ENCODE data around the gene NKAIN1.

The NKAIN1 gene

DNA sequence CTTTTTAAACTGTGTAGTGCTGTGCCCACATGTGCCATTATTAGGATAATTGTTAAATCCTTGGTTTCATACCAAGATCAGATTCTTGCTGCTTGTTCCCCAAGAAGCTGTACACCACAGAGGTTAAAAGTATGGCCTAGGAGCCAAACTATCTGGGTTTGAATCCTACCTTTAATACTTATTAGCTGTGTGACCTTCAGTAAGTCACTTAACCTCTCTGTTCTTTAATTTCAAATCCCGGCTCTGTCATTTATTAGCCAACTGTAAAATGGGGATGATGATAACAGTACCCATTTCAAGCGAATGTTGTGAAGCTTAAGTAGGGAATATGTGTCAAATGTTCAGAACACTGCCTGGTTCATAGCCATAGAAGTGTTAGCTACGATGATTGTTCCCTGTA, 32.6 kb downstream of the NKAIN1 start:
- TF ChIP-seq EZH2phosphoT487 (IDR thresholded peaks at IDR 0.05; ENCODE audit: low read depth): no peak
- TF ChIP-seq, protein P1, sequence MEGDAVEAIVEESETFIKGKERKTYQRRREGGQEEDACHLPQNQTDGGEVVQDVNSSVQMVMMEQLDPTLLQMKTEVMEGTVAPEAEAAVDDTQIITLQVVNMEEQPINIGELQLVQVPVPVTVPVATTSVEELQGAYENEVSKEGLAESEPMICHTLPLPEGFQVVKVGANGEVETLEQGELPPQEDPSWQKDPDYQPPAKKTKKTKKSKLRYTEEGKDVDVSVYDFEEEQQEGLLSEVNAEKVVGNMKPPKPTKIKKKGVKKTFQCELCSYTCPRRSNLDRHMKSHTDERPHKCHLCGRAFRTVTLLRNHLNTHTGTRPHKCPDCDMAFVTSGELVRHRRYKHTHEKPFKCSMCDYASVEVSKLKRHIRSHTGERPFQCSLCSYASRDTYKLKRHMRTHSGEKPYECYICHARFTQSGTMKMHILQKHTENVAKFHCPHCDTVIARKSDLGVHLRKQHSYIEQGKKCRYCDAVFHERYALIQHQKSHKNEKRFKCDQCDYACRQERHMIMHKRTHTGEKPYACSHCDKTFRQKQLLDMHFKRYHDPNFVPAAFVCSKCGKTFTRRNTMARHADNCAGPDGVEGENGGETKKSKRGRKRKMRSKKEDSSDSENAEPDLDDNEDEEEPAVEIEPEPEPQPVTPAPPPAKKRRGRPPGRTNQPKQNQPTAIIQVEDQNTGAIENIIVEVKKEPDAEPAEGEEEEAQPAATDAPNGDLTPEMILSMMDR (IDR thresholded peaks at IDR 0.05; ENCODE audit: low read depth, low read length): no peak

DNA sequence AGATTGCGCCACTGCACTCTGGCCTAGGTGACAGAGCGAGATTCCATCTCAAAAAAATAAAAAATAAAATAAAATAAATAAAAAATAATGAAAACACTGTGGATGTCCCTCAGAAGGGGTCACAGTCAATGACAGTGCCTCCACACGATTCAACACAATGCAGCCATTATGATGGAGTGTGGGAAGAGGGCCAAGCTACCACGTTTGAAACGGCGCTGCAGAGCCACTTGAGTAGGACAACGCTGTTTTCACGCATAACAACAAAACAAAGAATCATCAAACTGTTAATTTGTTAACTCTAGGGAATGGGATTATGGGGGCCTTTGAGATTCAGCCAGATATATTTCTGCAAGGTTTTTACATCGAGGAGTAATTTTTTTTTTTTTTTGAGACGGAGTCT, 36.5 kb downstream of the NKAIN1 start:
- H3K4me1 ChIP-seq (ENCODE audit: low read length): no peaks in the 10 kb centered on the region
- H3K4me3 ChIP-seq (ENCODE audit: low read length): no peak overlapping the region
- H3K27ac ChIP-seq (ENCODE audit: low read length): no peak overlapping the region
- no peak overlapping the region for H3K9ac ChIP-seq (ENCODE audit: low read length)
- H3K9me3 ChIP-seq (ENCODE audit: insufficient read depth, low read length): no peaks in the 10 kb centered on the region
- TF ChIP-seq, protein P1 (IDR thresholded peaks at IDR 0.05; ENCODE audit: low read depth, low read length): no peak
- no peak for TF ChIP-seq EZH2phosphoT487 (IDR thresholded peaks at IDR 0.05; ENCODE audit: low read depth)
- no peaks in the 10 kb centered on the region for H3K79me2 ChIP-seq (ENCODE audit: low read length)
- no peaks in the 10 kb centered on the region for H4K20me1 ChIP-seq (ENCODE audit: insufficient read depth, low read length)
- H2AFZ ChIP-seq (ENCODE audit: low read depth, low read length): no peak overlapping the region
- no peak overlapping the region for H3K4me2 ChIP-seq (ENCODE audit: low read length)
- no peaks in the 10 kb centered on the region for H3K36me3 ChIP-seq (replicated peaks; ENCODE audit: low read depth, low read length)
- H3K27me3 ChIP-seq (ENCODE audit: low read depth, low read length): no peaks in the 10 kb centered on the region

More for the DNA sequence above, 32.6 kb downstream of the NKAIN1 start:
- Histone ChIP-seq H3K4me1 (ENCODE audit: low read length) (no peaks in the 10 kb centered on the region), H3K79me2 (ENCODE audit: low read length) (no peaks in the 10 kb centered on the region), H3K27me3 (ENCODE audit: low read depth, low read length) (no peaks in the 10 kb centered on the region), H3K4me3 (ENCODE audit: low read length) (no peak overlapping the region), H2AFZ (ENCODE audit: low read depth, low read length) (no peak overlapping the region), H3K9me3 (ENCODE audit: insufficient read depth, low read length) (no peaks in the 10 kb centered on the region), H3K4me2 (ENCODE audit: low read length) (no peak overlapping the region), H3K9ac (ENCODE audit: low read length) (no peak overlapping the region), H3K36me3 (replicated peaks; ENCODE audit: low read depth, low read length) (no peaks in the 10 kb centered on the region), H3K27ac (ENCODE audit: low read length) (no peak overlapping the region), H4K20me1 (ENCODE audit: insufficient read depth, low read length) (no peaks in the 10 kb centered on the region)

DNA sequence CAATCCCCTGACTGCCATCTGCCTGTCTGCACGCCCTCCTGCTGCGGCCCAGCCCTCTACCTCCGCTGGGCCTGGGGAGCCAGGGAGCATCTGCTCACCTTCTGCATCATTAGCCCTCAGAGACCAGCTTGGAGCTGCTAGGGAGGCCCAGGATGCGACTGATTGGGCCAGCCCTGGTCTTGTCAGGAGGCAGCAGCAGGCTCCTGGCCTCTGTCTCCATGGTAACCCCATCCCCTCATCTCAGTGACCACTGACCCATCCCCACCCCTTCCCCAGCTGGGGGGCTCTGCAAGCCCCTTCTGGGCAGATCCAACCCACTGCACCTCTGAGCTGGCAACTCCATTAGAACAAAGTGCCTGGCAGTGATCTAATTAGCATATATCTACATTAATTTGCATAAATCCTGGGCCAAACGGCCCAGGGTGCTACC, 37.7 kb downstream of the NKAIN1 start:
- Histone ChIP-seq H3K4me2 (ENCODE audit: low read length) (no peak overlapping the region), H2AFZ (ENCODE audit: low read depth, low read length) (no peak overlapping the region), H3K36me3 (replicated peaks; ENCODE audit: low read depth, low read length) (no peaks in the 10 kb centered on the region), H3K79me2 (ENCODE audit: low read length) (no peaks in the 10 kb centered on the region), H3K27ac (ENCODE audit: low read length) (no peak overlapping the region), H3K27me3 (ENCODE audit: low read depth, low read length) (no peaks in the 10 kb centered on the region), H3K9me3 (ENCODE audit: insufficient read depth, low read length) (no peaks in the 10 kb centered on the region), H4K20me1 (ENCODE audit: insufficient read depth, low read length) (no peaks in the 10 kb centered on the region), H3K9ac (ENCODE audit: low read length) (no peak overlapping the region), H3K4me3 (ENCODE audit: low read length) (no peak overlapping the region), H3K4me1 (ENCODE audit: low read length) (no peaks in the 10 kb centered on the region)
- no peak for TF ChIP-seq EZH2phosphoT487 (IDR thresholded peaks at IDR 0.05; ENCODE audit: low read depth)
- TF ChIP-seq, protein P1 (IDR thresholded peaks at IDR 0.05; ENCODE audit: low read depth, low read length): no peak

DNA sequence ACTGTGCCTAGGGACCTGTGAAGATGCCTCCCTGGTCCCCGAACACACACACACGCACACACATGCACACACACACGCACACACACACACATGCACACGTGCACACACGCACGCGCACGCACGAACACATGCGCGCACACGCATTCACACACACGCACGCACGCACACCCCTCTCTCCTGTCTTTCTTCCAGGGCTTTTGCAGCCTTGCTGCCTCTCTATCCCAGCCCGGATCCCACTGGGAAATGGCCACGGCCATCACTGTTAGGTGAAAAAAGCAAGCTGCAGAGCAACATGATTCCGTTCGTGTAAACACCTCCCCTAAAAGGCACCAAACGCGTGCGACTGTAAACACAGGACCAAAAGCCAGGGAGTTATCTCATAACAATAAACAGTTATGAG, 39.7 kb downstream of the NKAIN1 start:
- Histone ChIP-seq H3K4me1 (ENCODE audit: low read length) (no peaks in the 10 kb centered on the region), H3K4me3 (ENCODE audit: low read length) (no peak overlapping the region), H3K79me2 (ENCODE audit: low read length) (no peaks in the 10 kb centered on the region), H3K27me3 (ENCODE audit: low read depth, low read length) (no peaks in the 10 kb centered on the region), H3K9me3 (ENCODE audit: insufficient read depth, low read length) (no peaks in the 10 kb centered on the region), H2AFZ (ENCODE audit: low read depth, low read length) (no peak overlapping the region), H3K4me2 (ENCODE audit: low read length) (no peak overlapping the region), H3K36me3 (replicated peaks; ENCODE audit: low read depth, low read length) (no peaks in the 10 kb centered on the region), H3K27ac (ENCODE audit: low read length) (no peak overlapping the region), H3K9ac (ENCODE audit: low read length) (no peak overlapping the region), H4K20me1 (ENCODE audit: insufficient read depth, low read length) (no peaks in the 10 kb centered on the region)
- TF ChIP-seq, protein P1 (IDR thresholded peaks at IDR 0.05; ENCODE audit: low read depth, low read length): no peak
- TF ChIP-seq EZH2phosphoT487 (IDR thresholded peaks at IDR 0.05; ENCODE audit: low read depth): no peak
